Measurements from ENCODE around the gene BLMH.

DNA sequence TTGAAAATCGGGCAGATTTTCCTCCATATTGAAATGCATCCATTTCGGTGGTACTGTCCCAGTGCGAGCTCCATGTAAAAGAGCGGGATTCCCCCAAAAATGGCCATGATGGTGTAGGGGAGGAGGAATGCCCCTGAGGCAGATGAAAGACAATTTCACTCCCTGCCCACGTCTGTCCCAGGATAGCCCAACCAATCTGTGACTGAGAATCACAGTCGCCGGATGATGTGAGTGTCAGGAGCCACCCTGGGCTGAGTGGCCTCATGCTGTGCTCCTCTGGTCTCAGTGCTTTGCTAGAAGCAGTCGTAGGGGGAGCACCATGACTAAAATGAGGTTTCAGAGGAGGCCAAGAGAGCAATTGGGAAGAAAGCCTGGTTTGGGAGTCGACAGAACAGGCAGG is 72.9 kb downstream of the BLMH start:
- TF ChIP-seq, protein P1, sequence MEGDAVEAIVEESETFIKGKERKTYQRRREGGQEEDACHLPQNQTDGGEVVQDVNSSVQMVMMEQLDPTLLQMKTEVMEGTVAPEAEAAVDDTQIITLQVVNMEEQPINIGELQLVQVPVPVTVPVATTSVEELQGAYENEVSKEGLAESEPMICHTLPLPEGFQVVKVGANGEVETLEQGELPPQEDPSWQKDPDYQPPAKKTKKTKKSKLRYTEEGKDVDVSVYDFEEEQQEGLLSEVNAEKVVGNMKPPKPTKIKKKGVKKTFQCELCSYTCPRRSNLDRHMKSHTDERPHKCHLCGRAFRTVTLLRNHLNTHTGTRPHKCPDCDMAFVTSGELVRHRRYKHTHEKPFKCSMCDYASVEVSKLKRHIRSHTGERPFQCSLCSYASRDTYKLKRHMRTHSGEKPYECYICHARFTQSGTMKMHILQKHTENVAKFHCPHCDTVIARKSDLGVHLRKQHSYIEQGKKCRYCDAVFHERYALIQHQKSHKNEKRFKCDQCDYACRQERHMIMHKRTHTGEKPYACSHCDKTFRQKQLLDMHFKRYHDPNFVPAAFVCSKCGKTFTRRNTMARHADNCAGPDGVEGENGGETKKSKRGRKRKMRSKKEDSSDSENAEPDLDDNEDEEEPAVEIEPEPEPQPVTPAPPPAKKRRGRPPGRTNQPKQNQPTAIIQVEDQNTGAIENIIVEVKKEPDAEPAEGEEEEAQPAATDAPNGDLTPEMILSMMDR (IDR thresholded peaks at IDR 0.05): no peak
- TF ChIP-seq POLR2A (IDR thresholded peaks at IDR 0.05; ENCODE audit: low read depth) (no peak), EP300 (IDR thresholded peaks at IDR 0.05) (no peak)

All from esophagus muscularis mucosa (tissue), 4 donors.